GM23338 (cell line): ENCODE results near the gene CDKN3. TPM values are rescaled to one million over a fixed set of nuclear protein-coding genes. Genes with fewer than 3 reads are reported as not detected.

Source experiments
- ATAC-seq: fragments of 200-7000 bp; cut with Tn5 transposase; 3 replicates; pipeline ENCODE4 v1.9.1; 2020
- DNase-seq: peaks from one replicate; pipeline ENCODE4 v3.0.0-alpha.2; 2015; ENCODE audit warnings: low spot score
- H2AFZ ChIP-seq: fragments of 200-600 bp; sonication (generic); 2 replicates; pipeline ENCODE4 v1.8.0; 2016; ENCODE audit warnings: antibody characterized with exemption, mild to moderate bottlenecking, moderate library complexity
- H3F3A ChIP-seq: fragments of 200-600 bp; sonication (generic); replicated peaks from 2 replicates; pipeline ENCODE4 v1.8.0; 2017; ENCODE audit warnings: antibody characterized with exemption, mixed run types, low read depth
- H3K27ac ChIP-seq: fragments of 200-600 bp; sonication (generic); 2 replicates; pipeline ENCODE4 v1.6.1; 2016; ENCODE audit warnings: low read depth
- H3K27me3 ChIP-seq: fragments of 200-600 bp; sonication (generic); 2 replicates; pipeline ENCODE4 v1.8.0; 2016; ENCODE audit warnings: mild to moderate bottlenecking, mixed run types, moderate library complexity; ENCODE audit not compliant: insufficient read depth
- H3K36me3 ChIP-seq: fragments of 200-600 bp; sonication (generic); 2 replicates; pipeline ENCODE4 v1.8.0; 2016; ENCODE audit warnings: mild to moderate bottlenecking; ENCODE audit not compliant: insufficient read depth
- H3K4me1 ChIP-seq: fragments of 200-600 bp; sonication (generic); 2 replicates; pipeline ENCODE4 v1.8.0; 2016; ENCODE audit warnings: mild to moderate bottlenecking, moderate library complexity; ENCODE audit not compliant: insufficient read depth
- H3K4me2 ChIP-seq: fragments of 200-600 bp; sonication (generic); 2 replicates; pipeline ENCODE4 v1.7.1; 2017; ENCODE audit warnings: mixed run types
- H3K4me3 ChIP-seq: fragments of 200-600 bp; sonication (generic); 2 replicates; pipeline ENCODE4 v1.6.1; 2016; ENCODE audit warnings: mixed run types
- H3K79me2 ChIP-seq: fragments of 200-600 bp; sonication (generic); replicated peaks from 2 replicates; pipeline ENCODE4 v1.8.0; 2017; ENCODE audit warnings: mild to moderate bottlenecking; ENCODE audit not compliant: insufficient read depth
- H3K9me2 ChIP-seq: fragments of 200-600 bp; sonication (generic); 2 replicates; pipeline ENCODE4 v1.8.0; 2017; ENCODE audit not compliant: insufficient read depth
- H4K20me1 ChIP-seq: fragments of 200-600 bp; sonication (generic); replicated peaks from 2 replicates; pipeline ENCODE4 v1.8.0; 2017; ENCODE audit warnings: mild to moderate bottlenecking; ENCODE audit not compliant: insufficient read depth
- H3K27ac Mint-ChIP-seq: 2 replicates; pipeline ENCODE4 v1.8.0; 2020; ENCODE audit warnings: inconsistent platforms, mild to moderate bottlenecking, moderate library complexity, mixed read lengths
- H3K27me3 Mint-ChIP-seq: 3 replicates; pipeline ENCODE4 v1.8.0; 2022; ENCODE audit warnings: low read depth, mild to moderate bottlenecking, moderate library complexity, mixed read lengths, inconsistent platforms; ENCODE audit not compliant: insufficient read depth, poor library complexity
- H3K36me3 Mint-ChIP-seq: 3 replicates; pipeline ENCODE4 v1.8.0; 2021; ENCODE audit warnings: low read depth, mild to moderate bottlenecking, inconsistent platforms, moderate library complexity, mixed read lengths
- H3K4me1 Mint-ChIP-seq: 3 replicates; pipeline ENCODE4 v1.8.0; 2020; ENCODE audit warnings: mild to moderate bottlenecking, inconsistent platforms, mixed read lengths
- H3K4me3 Mint-ChIP-seq: 3 replicates; pipeline ENCODE4 v1.8.0; 2021; ENCODE audit warnings: moderate library complexity, mild to moderate bottlenecking, inconsistent platforms, mixed read lengths
- H3K9me3 Mint-ChIP-seq: 3 replicates; pipeline ENCODE4 v1.8.0; 2020; ENCODE audit warnings: moderate library complexity, mild to moderate bottlenecking, inconsistent platforms, mixed read lengths
- CREB1 ChIP-seq: fragments of 250-450 bp; sonication (Bioruptor Pico); IDR thresholded peaks from 2 replicates; pipeline ENCODE4 v1.5.0; 2020; ENCODE audit warnings: low read depth, mild to moderate bottlenecking, moderate library complexity
- EZH2 ChIP-seq: fragments of 200-600 bp; sonication (generic); IDR thresholded peaks from one replicate; pipeline ENCODE4 v1.8.0; 2017; ENCODE audit warnings: antibody characterized with exemption, mild to moderate bottlenecking, low read depth; ENCODE audit not compliant: unreplicated experiment
- EZH2phosphoT487 ChIP-seq: fragments of 200-600 bp; sonication (generic); IDR thresholded peaks from one replicate; pipeline ENCODE4 v1.8.1; 2018; ENCODE audit warnings: antibody characterized with exemption; ENCODE audit not compliant: unreplicated experiment
- NANOG ChIP-seq: IDR thresholded peaks from 2 replicates; pipeline ENCODE4 v1.6.1; 2016; ENCODE audit warnings: antibody characterized with exemption, borderline replicate concordance
- POLR2AphosphoS5 ChIP-seq: IDR thresholded peaks from 2 replicates; pipeline ENCODE4 v1.6.1; 2016; ENCODE audit warnings: antibody characterized with exemption, low read depth
- ZNF114 ChIP-seq: fragments of 250-450 bp; sonication (Bioruptor Pico); IDR thresholded peaks from 2 replicates; pipeline ENCODE4 v1.5.0; 2020; ENCODE audit warnings: mild to moderate bottlenecking, moderate library complexity
- ZNF331 ChIP-seq: fragments of 250-450 bp; sonication (Bioruptor Pico); IDR thresholded peaks from 2 replicates; pipeline ENCODE4 v1.5.0; 2020; ENCODE audit warnings: low read depth, mild to moderate bottlenecking, moderate library complexity
- polyA plus RNA-seq: library from polyadenylated mRNA; unstranded; fragments of >200 nt; fragmentation: Nextera tagmentation; extraction: Ambion mirVana; gene quantifications from 2 replicates; pipeline ENCODE4 v1.2.1, GENCODE V29; 2016
- total RNA-seq: library from RNA; depleted of rRNA; stranded (reverse); fragments of >200 nt; shearing (Covaris generic); gene quantifications from 2 replicates; pipeline ENCODE4 v1.2.3, GENCODE V29; 2014
- TF ChIP-seq, protein P1 (sequence below): IDR thresholded peaks from 2 replicates; pipeline ENCODE4 v1.6.1; 2016; ENCODE audit warnings: antibody characterized with exemption
- TF ChIP-seq, protein P2 (sequence below): IDR thresholded peaks from one replicate; pipeline ENCODE4 v1.6.1; 2018; ENCODE audit warnings: antibody characterized with exemption; ENCODE audit not compliant: unreplicated experiment

CDKN3 gene
- total and polyA plus RNA-seq, 2 experiments from 2014 or later = 36.3 to 97.4 TPM

DNA sequence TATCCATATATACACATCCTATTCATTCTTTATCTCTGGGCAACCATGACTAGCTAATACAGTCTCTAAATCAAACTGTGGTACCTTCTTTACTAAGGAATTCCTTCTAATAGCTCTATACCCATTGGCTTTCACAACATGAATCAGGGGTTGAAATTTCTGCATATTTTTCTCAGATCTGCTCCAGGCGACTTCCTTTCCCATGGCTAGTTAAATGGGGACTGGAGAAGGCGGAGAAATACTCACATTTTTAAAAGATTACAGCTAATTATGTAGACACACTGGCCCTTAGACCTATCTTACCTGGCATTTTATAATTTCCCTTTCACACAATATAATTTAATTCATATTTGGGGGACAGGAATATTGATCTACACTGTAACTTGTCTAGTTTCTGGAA is 1.1 kb upstream of the CDKN3 start (continued):
- TF ChIP-seq ZNF114 (no peak), ZNF331 (CRISPR knock-in tag) (no peak), POLR2AphosphoS5 (no peak), EZH2 (no peak), CREB1 (CRISPR knock-in tag) (no peak), EZH2phosphoT487 (no peak), NANOG (no peak)
- TF ChIP-seq, protein P1, sequence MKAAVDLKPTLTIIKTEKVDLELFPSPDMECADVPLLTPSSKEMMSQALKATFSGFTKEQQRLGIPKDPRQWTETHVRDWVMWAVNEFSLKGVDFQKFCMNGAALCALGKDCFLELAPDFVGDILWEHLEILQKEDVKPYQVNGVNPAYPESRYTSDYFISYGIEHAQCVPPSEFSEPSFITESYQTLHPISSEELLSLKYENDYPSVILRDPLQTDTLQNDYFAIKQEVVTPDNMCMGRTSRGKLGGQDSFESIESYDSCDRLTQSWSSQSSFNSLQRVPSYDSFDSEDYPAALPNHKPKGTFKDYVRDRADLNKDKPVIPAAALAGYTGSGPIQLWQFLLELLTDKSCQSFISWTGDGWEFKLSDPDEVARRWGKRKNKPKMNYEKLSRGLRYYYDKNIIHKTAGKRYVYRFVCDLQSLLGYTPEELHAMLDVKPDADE = no peak
- TF ChIP-seq, protein P2, sequence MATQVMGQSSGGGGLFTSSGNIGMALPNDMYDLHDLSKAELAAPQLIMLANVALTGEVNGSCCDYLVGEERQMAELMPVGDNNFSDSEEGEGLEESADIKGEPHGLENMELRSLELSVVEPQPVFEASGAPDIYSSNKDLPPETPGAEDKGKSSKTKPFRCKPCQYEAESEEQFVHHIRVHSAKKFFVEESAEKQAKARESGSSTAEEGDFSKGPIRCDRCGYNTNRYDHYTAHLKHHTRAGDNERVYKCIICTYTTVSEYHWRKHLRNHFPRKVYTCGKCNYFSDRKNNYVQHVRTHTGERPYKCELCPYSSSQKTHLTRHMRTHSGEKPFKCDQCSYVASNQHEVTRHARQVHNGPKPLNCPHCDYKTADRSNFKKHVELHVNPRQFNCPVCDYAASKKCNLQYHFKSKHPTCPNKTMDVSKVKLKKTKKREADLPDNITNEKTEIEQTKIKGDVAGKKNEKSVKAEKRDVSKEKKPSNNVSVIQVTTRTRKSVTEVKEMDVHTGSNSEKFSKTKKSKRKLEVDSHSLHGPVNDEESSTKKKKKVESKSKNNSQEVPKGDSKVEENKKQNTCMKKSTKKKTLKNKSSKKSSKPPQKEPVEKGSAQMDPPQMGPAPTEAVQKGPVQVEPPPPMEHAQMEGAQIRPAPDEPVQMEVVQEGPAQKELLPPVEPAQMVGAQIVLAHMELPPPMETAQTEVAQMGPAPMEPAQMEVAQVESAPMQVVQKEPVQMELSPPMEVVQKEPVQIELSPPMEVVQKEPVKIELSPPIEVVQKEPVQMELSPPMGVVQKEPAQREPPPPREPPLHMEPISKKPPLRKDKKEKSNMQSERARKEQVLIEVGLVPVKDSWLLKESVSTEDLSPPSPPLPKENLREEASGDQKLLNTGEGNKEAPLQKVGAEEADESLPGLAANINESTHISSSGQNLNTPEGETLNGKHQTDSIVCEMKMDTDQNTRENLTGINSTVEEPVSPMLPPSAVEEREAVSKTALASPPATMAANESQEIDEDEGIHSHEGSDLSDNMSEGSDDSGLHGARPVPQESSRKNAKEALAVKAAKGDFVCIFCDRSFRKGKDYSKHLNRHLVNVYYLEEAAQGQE = no peak

DNA sequence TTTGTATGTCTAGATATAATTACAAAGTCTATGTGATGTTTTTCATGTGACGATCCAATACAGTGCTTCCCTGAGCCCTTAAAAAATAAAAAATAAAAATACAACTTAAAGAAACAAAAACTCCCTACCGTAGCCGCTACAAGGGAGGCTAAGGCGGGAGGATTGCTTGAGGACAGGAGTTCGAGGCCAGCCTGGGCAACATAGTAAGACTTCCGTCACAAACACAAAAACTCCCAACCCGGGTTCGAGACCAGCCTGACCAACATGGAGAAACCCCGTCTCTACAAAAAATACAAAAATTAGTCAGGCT is 669 bp upstream of the CDKN3 start:
- peaks cover 17% of the 10 kb centered on the region for H3K27me3 ChIP-seq
- Mint-ChIP-seq H3K4me3 (peak overlapping the region; percentile 83), H3K4me1 (peaks cover 15% of the 10 kb centered on the region; the same call in 2 of the 3 replicates), H3K36me3 (no peaks in the 10 kb centered on the region; the same call in 2 of the 3 replicates), H3K9me3 (no peaks in the 10 kb centered on the region), H3K27ac (peak overlapping the region; percentile 44; the same call in 1 of the 2 replicates), H3K27me3 (peaks cover 16% of the 10 kb centered on the region)
- no peaks in the 10 kb centered on the region for H3K36me3 ChIP-seq
- H3K4me1 ChIP-seq = peaks cover 13% of the 10 kb centered on the region
- peak overlapping the region; percentile 49 for H3K4me3 ChIP-seq
- H3K79me2 ChIP-seq = no peaks in the 10 kb centered on the region
- H3K4me2 ChIP-seq = peak overlapping the region; percentile 65
- H3F3A ChIP-seq = 0 out of 2 replicates have a peak, but pooled peaks cover 6% of the 10 kb centered on the region
- ATAC-seq (no peak), DNase-seq (no peak)
- H3K9me2 ChIP-seq = no peaks in the 10 kb centered on the region
- no peak overlapping the region for H2AFZ ChIP-seq
- TF ChIP-seq, protein P1 = no peak
- no peak for TF ChIP-seq ZNF331 (CRISPR knock-in tag)
- H4K20me1 ChIP-seq = peaks cover 4% of the 10 kb centered on the region; the same call in 1 of the 2 replicates
- peak overlapping the region; percentile 71 for H3K27ac ChIP-seq
